ENCODE measurements around the gene CLEC16A.

CLEC16A gene

GRCh38 chr16:10987361-10988163 lies 43.2 kb downstream of the CLEC16A start:
- Histone ChIP-seq H3K27ac (ENCODE audit: low read length) (no peak overlapping the region), H3K9ac (ENCODE audit: low read depth, low read length) (no peak overlapping the region)

DNA sequence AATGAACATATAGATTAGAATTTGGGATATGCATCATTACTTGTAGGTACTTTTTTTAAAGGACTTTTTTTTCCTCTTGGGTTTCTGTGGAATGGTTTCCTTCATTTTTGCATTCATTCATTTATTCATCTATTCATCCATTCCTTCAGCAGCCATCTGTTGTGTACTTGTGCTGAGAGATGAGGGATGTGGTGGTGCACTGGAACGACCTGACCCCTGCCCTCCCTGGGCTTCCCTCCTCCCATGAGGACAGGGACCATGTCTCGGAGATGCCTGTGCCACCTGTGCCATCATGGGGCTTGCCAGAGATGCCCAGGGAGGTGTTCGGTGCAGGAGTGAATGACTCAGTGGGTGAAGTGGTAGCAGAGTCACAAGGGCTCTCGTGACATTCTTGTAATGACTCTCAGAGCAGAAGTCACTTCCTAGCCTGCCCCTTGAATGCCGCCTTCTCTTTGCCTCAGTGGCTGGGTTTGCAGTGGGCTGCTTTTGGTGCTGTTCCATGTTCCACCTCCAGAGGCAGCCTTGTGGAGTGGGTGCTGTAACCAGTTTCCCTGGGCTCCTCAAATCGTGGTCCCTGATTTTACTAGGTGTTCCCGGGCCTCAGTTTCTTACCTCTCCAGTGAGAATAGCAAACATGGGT lies 43.9 kb downstream of the CLEC16A start:
- no peaks in the 10 kb centered on the region for H3K4me1 ChIP-seq (ENCODE audit: insufficient read depth, low read length)
- H3K4me3 ChIP-seq (ENCODE audit: low read length) = no peak overlapping the region
- 0 out of 2 replicates have a peak, but pooled peaks cover 3% of the 10 kb centered on the region for H3K36me3 ChIP-seq (ENCODE audit: insufficient read depth, low read depth, low read length)
- no peaks in the 10 kb centered on the region for H3K9me3 ChIP-seq (ENCODE audit: insufficient read depth, low read depth, low read length)
- no peaks in the 10 kb centered on the region for H3K27me3 ChIP-seq (ENCODE audit: insufficient read depth, low read length)
- H3K9ac ChIP-seq (ENCODE audit: low read depth, low read length) = no peak overlapping the region
- H3K27ac ChIP-seq (ENCODE audit: low read length) = no peak overlapping the region

More at GRCh38 chr16:10987361-10988163, 43.2 kb downstream of the CLEC16A start:
- no peaks in the 10 kb centered on the region for H3K4me1 ChIP-seq (ENCODE audit: insufficient read depth, low read length)
- H3K27me3 ChIP-seq (ENCODE audit: insufficient read depth, low read length) = no peaks in the 10 kb centered on the region
- no peaks in the 10 kb centered on the region for H3K9me3 ChIP-seq (ENCODE audit: insufficient read depth, low read depth, low read length)
- H3K4me3 ChIP-seq (ENCODE audit: low read length) = no peak overlapping the region
- H3K36me3 ChIP-seq (ENCODE audit: insufficient read depth, low read depth, low read length) = peaks cover 10% of the 10 kb centered on the region; the same call in 1 of the 2 replicates

GRCh38 chr16:10988879-10989278 lies 44.5 kb downstream of the CLEC16A start:
- no peak overlapping the region for H3K9ac ChIP-seq (ENCODE audit: low read depth, low read length)
- H3K27ac ChIP-seq (ENCODE audit: low read length) = no peak overlapping the region
- no peaks in the 10 kb centered on the region for H3K9me3 ChIP-seq (ENCODE audit: insufficient read depth, low read depth, low read length)
- H3K36me3 ChIP-seq (ENCODE audit: insufficient read depth, low read depth, low read length) = no peaks in the 10 kb centered on the region
- H3K4me1 ChIP-seq (ENCODE audit: insufficient read depth, low read length) = no peaks in the 10 kb centered on the region
- H3K4me3 ChIP-seq (ENCODE audit: low read length) = no peak overlapping the region
- no peaks in the 10 kb centered on the region for H3K27me3 ChIP-seq (ENCODE audit: insufficient read depth, low read length)

GRCh38 chr16:10989559-10989958 lies 45.2 kb downstream of the CLEC16A start:
- no peaks in the 10 kb centered on the region for H3K9me3 ChIP-seq (ENCODE audit: insufficient read depth, low read depth, low read length)
- no peaks in the 10 kb centered on the region for H3K36me3 ChIP-seq (ENCODE audit: insufficient read depth, low read depth, low read length)
- no peak overlapping the region for H3K27ac ChIP-seq (ENCODE audit: low read length)
- no peak overlapping the region for H3K4me3 ChIP-seq (ENCODE audit: low read length)
- no peaks in the 10 kb centered on the region for H3K4me1 ChIP-seq (ENCODE audit: insufficient read depth, low read length)
- no peak overlapping the region for H3K9ac ChIP-seq (ENCODE audit: low read depth, low read length)
- H3K27me3 ChIP-seq (ENCODE audit: insufficient read depth, low read length) = no peaks in the 10 kb centered on the region

DNA sequence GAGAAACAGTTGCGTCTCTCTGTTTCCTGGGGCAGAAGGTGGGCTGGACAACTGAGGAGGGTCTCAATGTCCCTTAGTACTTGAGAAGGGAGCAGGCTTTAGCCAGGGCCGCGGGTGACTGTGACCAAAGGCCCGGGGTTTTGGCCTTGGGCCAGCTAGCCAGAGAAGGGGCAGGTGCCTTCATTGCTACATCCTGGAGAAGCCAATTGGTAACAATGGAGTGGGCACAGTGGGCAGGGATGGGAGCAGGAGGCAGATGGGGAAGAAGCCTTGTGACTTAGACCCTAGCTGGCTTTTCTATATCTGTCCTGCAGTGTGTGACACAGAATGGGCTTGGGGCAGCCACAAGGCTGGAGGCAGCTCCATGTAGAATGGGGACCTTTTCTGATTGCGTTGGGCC lies 46.0 kb downstream of the CLEC16A start:
- Histone ChIP-seq H3K9me3 (ENCODE audit: insufficient read depth, low read depth, low read length) (no peaks in the 10 kb centered on the region), H3K27me3 (ENCODE audit: insufficient read depth, low read length) (no peaks in the 10 kb centered on the region), H3K36me3 (ENCODE audit: insufficient read depth, low read depth, low read length) (no peaks in the 10 kb centered on the region), H3K27ac (ENCODE audit: low read length) (no peak overlapping the region), H3K9ac (ENCODE audit: low read depth, low read length) (no peak overlapping the region), H3K4me1 (ENCODE audit: insufficient read depth, low read length) (no peaks in the 10 kb centered on the region), H3K4me3 (ENCODE audit: low read length) (no peak overlapping the region)

- Histone ChIP-seq H3K4me3 (ENCODE audit: low read length) (no peak overlapping the region), H3K9ac (ENCODE audit: low read depth, low read length) (no peak overlapping the region)
Observed at GRCh38 chr16:10992112-10992511, 47.7 kb downstream of the CLEC16A start.

GRCh38 chr16:10992797-10993196 lies 48.4 kb downstream of the CLEC16A start:
- Histone ChIP-seq H3K9ac (ENCODE audit: low read depth, low read length) (no peak overlapping the region), H3K4me3 (ENCODE audit: low read length) (no peak overlapping the region), H3K4me1 (ENCODE audit: insufficient read depth, low read length) (no peaks in the 10 kb centered on the region), H3K9me3 (ENCODE audit: insufficient read depth, low read depth, low read length) (no peaks in the 10 kb centered on the region), H3K27ac (ENCODE audit: low read length) (no peak overlapping the region), H3K36me3 (ENCODE audit: insufficient read depth, low read depth, low read length) (no peaks in the 10 kb centered on the region), H3K27me3 (ENCODE audit: insufficient read depth, low read length) (no peaks in the 10 kb centered on the region)

More at GRCh38 chr16:10992112-10992511, 47.7 kb downstream of the CLEC16A start:
- no peaks in the 10 kb centered on the region for H3K4me1 ChIP-seq (ENCODE audit: insufficient read depth, low read length)
- no peak overlapping the region for H3K27ac ChIP-seq (ENCODE audit: low read length)
- H3K9me3 ChIP-seq (ENCODE audit: insufficient read depth, low read depth, low read length) = no peaks in the 10 kb centered on the region
- no peaks in the 10 kb centered on the region for H3K36me3 ChIP-seq (ENCODE audit: insufficient read depth, low read depth, low read length)
- no peaks in the 10 kb centered on the region for H3K27me3 ChIP-seq (ENCODE audit: insufficient read depth, low read length)

DNA sequence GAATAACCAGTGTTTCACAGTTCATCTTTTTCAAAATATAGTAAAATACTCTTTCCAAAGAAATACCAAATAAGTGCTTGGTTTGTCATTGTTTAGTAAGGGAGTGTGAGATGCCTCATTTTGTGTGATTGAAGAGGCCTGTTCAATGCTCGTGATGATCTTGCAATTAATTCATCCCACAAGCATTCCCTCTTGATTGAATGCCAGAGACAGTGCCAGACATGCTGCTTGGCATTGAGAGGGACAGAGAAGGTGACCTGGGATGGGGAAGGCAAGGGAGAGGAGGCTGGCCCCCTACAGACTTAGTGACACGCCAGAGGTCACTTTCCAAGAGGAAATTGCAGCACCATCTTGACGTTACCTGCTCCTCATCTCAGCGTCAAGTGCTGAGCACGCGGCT lies 49.3 kb downstream of the CLEC16A start:
- Histone ChIP-seq H3K27ac (ENCODE audit: low read length) (no peak overlapping the region), H3K9ac (ENCODE audit: low read depth, low read length) (no peak overlapping the region), H3K4me1 (ENCODE audit: insufficient read depth, low read length) (no peaks in the 10 kb centered on the region), H3K27me3 (ENCODE audit: insufficient read depth, low read length) (no peaks in the 10 kb centered on the region), H3K9me3 (ENCODE audit: insufficient read depth, low read depth, low read length) (no peaks in the 10 kb centered on the region), H3K36me3 (ENCODE audit: insufficient read depth, low read depth, low read length) (no peaks in the 10 kb centered on the region), H3K4me3 (ENCODE audit: low read length) (no peak overlapping the region)

DNA sequence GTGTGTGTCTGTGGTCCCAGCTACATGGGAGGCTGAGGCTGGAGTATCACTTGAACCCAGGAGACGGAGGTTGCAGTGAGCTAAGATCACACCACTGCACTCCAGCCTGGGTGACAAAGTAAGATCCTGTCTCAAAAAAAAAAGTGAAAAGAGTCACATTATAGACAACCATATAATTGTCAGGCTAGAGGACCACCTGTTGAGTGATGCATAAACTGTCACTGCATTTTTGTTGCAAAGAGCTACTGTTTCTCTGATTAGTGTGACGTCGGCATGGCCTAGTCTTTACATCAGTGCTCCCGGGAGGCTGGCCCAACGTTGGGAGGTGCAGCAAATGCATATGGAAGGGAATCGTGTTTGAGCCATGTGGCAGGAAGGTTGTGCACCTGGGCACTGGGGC lies 50.2 kb downstream of the CLEC16A start:
- Histone ChIP-seq H3K9ac (ENCODE audit: low read depth, low read length) (no peak overlapping the region), H3K27me3 (ENCODE audit: insufficient read depth, low read length) (no peaks in the 10 kb centered on the region), H3K36me3 (ENCODE audit: insufficient read depth, low read depth, low read length) (no peaks in the 10 kb centered on the region), H3K9me3 (ENCODE audit: insufficient read depth, low read depth, low read length) (no peaks in the 10 kb centered on the region), H3K4me1 (ENCODE audit: insufficient read depth, low read length) (no peaks in the 10 kb centered on the region), H3K27ac (ENCODE audit: low read length) (no peak overlapping the region), H3K4me3 (ENCODE audit: low read length) (no peak overlapping the region)

DNA sequence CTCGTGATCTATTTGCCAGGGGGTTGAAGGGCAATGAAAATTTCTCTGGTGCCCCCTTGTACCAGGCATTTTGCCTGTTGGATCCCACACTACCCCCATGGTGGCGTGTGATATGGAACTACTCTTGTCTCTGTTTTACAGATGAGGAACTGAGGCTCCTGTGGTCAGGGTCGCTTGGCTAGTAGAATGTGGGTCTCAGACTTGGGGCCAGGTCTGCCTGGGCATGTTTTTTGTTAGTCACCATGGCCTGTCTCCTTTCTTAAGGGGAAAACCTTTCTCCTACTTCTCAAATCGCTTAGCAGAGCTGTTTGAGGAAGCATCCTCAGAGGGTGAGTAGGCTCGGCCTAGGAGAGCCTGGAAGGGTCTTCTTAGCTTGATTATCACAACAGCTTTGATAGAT lies 51.2 kb downstream of the CLEC16A start:
- Histone ChIP-seq H3K9me3 (ENCODE audit: insufficient read depth, low read depth, low read length) (no peaks in the 10 kb centered on the region), H3K27me3 (ENCODE audit: insufficient read depth, low read length) (no peaks in the 10 kb centered on the region), H3K36me3 (ENCODE audit: insufficient read depth, low read depth, low read length) (no peaks in the 10 kb centered on the region), H3K4me3 (ENCODE audit: low read length) (no peak overlapping the region), H3K4me1 (ENCODE audit: insufficient read depth, low read length) (no peaks in the 10 kb centered on the region), H3K9ac (ENCODE audit: low read depth, low read length) (no peak overlapping the region), H3K27ac (ENCODE audit: low read length) (no peak overlapping the region)

DNA sequence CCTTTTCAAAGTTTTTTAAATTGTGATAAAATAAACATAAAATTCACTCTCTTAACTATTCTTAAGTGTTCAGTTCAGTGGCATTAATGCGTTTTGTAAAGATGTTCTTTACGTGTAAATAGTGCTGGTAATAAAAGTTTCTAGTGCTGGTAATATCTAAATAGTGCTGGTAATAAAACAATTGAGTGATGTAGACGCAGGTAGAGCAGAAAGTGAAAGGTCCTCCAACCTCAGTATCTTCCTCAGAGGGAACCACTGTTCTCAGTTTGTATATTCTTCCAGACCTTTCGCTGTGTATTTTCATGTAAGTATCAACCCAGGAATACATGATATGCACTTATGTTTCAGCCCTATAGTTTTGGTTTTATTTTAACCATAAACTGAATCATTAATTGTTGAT lies 53.1 kb downstream of the CLEC16A start:
- no peaks in the 10 kb centered on the region for H3K36me3 ChIP-seq (ENCODE audit: insufficient read depth, low read depth, low read length)
- H3K9ac ChIP-seq (ENCODE audit: low read depth, low read length) = no peak overlapping the region

DNA sequence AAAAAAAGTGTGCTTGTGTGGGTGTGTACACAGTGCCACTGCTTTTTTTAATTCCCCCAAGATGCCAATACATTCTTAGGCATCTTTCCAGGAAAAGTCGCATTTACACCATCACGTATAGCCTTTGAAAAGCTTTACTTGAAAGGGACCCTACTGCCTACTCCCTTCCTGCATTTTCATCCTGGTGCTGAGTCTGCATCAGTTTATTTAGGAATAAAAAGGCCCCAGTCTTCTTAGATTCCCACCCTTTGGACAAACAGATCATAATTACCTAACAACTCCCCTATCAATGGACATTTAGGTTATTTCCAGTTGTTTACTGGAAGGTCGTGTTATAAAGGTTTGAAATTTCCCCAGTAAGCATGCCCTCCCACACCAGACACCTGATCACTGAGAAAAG lies 54.9 kb downstream of the CLEC16A start:
- Histone ChIP-seq H3K9me3 (ENCODE audit: insufficient read depth, low read depth, low read length) (no peaks in the 10 kb centered on the region), H3K36me3 (ENCODE audit: insufficient read depth, low read depth, low read length) (0 out of 2 replicates have a peak, but pooled peaks cover 4% of the 10 kb centered on the region)

More for the DNA sequence above, 53.1 kb downstream of the CLEC16A start:
- H3K4me1 ChIP-seq (ENCODE audit: insufficient read depth, low read length) = no peaks in the 10 kb centered on the region
- no peak overlapping the region for H3K4me3 ChIP-seq (ENCODE audit: low read length)
- no peak overlapping the region for H3K27ac ChIP-seq (ENCODE audit: low read length)
- H3K9me3 ChIP-seq (ENCODE audit: insufficient read depth, low read depth, low read length) = no peaks in the 10 kb centered on the region
- H3K27me3 ChIP-seq (ENCODE audit: insufficient read depth, low read length) = no peaks in the 10 kb centered on the region

More for the DNA sequence above, 54.9 kb downstream of the CLEC16A start:
- Histone ChIP-seq H3K27ac (ENCODE audit: low read length) (no peak overlapping the region), H3K9ac (ENCODE audit: low read depth, low read length) (no peak overlapping the region), H3K4me3 (ENCODE audit: low read length) (no peak overlapping the region), H3K27me3 (ENCODE audit: insufficient read depth, low read length) (no peaks in the 10 kb centered on the region), H3K4me1 (ENCODE audit: insufficient read depth, low read length) (no peaks in the 10 kb centered on the region)
